Jurkat, Clone E6-1 (cell line): ENCODE measurements around the gene TTC21B. TPM values are rescaled to one million over a fixed set of nuclear protein-coding genes. Genes with fewer than 3 reads are reported as not detected.
"Not testable (repeated sequence)": the region's sequence is repeated elsewhere in the genome, so short reads cannot be mapped to it uniquely, and the experiment has no call there.

Source experiments
- DNase-seq: peaks from one replicate; pipeline ENCODE4 v3.0.0-alpha.2; 2011; ENCODE audit warnings: low read depth, low spot score
- H3K4me3 ChIP-seq: 2 replicates; pipeline ENCODE4 v1.5.1; 2011; ENCODE audit warnings: mild to moderate bottlenecking, low read length, control low read depth, moderate library complexity
- polyA plus RNA-seq: library from polyadenylated mRNA; unstranded; fragments of >200 nt; gene quantifications from one replicate; pipeline ENCODE4 v1.2.1, GENCODE V29; 2012; ENCODE audit warnings: missing spikeins; ENCODE audit not compliant: insufficient read length, insufficient read depth

TTC21B gene
- polyA plus RNA-seq: 17.4 TPM

DNA sequence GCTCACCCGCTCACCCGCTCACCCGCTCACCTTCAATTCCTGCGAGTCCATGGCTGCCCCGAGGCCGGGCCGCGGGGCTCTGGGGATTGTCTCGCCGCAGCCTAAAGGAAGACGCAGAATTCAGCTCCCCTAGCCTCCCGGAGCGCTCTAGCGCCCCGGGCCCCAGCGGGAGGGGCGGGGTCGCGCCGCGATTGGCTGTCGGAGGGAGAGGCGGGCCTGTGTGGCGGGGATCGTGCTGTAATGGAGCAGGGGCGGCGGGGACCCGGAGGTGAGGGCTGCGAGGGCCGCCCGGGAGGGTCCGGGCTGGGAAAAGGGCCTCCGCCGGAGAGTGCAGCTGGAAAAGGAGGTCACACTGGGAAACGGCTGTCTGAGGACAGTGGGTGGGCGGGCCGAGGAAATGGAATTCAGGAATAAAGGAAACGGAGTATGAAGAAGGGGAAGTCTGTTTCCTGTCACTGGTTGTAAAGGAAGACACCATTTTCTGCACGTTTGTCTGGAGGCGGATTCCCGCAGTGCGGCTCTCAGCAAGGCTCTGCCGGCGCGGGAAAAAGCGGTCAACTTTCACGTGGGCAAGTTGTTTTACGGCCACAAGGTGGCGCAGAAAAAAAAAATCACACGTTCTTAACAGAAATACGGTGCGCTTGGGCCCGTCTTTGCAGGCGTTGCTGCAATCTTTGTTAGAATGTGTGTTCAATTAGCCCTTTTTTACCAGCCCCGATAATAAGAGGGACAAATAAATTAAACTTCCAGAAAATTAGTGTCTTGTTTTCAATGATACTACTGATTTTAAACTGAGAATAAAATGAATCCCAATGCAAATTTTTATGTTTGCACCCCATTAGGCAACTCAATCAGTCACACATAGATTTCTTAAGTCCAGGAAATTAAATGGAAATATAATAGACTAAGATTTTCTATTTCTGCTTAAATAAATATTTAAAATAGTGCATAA, at the start of gene TTC21B:
Gene TTC21B (minus strand): TSS at position 122 of the 952 bp plus-strand sequence. CDS start 71 bp downstream, at position 51.
- DNase-seq: peak; percentile 97
- H3K4me3 ChIP-seq: peak within 1 kb of the TSS; percentile 76

DNA sequence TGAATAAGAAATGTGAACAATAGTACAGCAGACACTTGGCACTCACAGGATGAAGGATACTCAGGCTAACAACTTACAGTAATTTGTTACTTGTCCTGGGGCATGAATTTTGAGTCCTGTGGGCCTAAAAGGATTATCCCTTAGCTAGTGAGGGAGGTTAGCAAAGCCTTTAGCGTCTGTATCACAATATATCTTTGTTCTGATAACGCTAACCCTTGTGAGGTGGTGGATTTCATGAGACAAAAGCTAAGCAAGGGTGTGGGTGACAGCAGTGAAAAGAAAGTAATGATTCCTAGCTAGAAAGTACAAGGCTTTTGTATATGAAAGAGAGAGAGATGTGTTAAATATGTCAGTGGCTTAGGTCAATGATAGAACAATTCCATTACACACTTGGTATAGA, 46.8 kb upstream of the TTC21B start:
- DNase-seq: no peak
- no peak overlapping the region for H3K4me3 ChIP-seq

DNA sequence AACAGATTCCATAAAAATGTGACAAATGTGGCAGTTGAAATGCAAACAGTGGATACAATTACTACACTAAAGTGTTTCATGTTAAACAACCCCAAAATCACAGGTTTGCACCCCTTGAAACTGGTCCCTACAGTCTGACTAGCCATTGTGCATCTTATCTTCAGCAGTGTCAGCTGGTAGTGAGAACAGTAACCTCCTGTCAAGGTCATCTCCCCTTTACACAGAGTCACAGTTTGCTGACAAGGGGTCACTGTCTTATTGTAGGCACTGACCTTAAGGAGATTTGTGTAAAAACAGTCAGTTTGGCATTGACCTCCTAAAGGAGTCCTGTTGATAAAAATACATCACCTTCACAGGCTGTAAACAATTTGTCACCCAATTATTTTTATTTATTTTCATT, 37.3 kb upstream of the TTC21B start:
- DNase-seq: no peak
- H3K4me3 ChIP-seq: no peak overlapping the region

DNA sequence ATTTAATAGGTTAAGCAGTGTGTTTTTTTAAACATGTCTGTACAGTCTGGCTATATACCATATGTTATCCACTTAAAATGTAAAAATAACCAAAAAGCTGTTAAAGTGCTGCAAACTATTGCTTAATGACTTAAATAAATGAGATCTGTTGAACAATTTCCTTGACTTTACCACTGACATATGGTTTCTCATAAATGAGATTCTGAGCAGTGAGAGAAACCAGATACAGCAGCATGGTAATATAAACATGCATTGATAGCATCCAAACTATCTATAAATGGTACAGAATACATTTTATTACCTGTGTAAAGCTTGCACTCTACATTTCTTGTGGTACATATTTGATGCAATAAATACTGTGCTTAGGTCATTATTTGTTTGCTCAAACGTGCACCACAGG, 36.3 kb upstream of the TTC21B start:
- no peak overlapping the region for H3K4me3 ChIP-seq
- DNase-seq: no peak

DNA sequence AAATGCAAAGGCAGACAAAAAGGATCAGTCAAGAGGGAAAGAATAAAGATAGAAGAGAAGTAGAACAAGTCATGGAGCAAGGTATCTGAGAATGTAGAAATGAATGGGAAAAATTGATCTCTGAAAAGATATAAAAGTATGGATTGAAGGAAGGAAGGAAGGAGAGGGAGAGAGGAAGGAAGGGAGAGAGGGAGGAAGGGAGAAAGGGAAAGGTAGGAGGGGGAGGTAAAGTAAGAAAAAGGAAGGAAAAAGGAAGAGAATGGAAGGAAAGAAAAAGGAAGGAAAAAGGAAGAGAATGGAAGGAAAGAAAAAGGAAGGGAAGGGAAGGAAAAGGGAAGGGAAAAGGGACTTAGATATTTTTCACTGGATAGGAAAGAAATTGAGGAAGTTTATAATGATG, 31.5 kb upstream of the TTC21B start:
- DNase-seq: no peak

DNA sequence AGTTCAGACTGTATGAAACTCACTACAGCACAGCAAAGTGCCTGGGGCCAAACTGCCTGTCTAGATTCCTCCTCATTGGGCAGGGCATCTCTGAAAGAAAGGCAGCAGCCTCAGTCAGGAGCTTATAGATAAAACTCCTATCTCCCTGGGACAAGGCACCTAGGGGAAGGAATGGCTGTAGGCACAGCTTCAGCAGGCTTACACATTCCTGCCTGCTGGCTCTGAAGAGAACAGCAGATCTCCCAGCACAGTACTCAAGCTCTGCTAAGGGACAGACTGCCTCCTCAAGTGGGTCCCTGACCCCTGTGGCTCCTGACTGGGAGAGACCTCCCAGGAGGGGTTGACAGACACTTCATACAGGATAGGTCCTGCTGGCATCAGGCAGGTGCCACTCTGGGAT, 18.6 kb upstream of the TTC21B start:
- H3K4me3 ChIP-seq, DNase-seq: not testable (repeated sequence)

More for the DNA sequence above, 31.5 kb upstream of the TTC21B start:
- no peak overlapping the region for H3K4me3 ChIP-seq

DNA sequence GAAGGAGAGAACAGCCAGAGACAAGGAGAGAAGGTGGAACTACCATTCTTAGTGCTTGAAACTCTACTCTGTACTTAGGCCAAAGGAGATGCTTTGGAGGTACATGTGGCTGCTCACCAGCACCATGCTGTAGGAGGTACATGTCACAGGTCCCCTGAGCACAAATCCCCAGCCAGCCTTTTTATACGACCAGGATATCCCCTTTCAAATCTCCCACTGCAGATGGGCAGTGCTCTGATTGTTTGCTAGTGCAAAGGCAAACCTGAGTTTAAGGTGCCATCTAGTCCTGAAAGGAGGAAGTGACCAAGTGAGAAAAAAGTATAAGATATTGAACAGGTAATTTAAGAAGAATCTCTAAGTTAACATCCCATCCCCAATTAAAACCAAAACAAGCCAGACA, 17.1 kb upstream of the TTC21B start:
- DNase-seq: no peak
- H3K4me3 ChIP-seq: no peak overlapping the region

DNA sequence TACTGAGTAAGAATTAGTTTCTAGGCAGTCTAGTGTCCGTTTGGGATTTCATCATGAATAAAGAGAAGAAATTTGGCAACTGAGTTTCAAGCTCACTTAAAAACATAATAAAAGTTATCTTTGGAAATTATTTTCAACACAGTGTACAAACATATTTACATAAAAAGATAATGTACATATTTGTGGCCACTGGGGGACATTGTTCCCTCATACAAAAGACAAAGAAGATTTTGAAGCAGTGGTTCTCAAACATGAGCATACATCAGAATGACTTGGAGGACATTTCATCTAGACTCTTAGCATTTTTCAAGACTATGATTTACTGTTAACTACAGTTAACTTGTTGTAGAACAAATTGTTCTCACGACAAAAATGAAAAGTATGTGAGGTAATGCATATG, 15.7 kb upstream of the TTC21B start:
- H3K4me3 ChIP-seq: no peak overlapping the region
- no peak for DNase-seq

DNA sequence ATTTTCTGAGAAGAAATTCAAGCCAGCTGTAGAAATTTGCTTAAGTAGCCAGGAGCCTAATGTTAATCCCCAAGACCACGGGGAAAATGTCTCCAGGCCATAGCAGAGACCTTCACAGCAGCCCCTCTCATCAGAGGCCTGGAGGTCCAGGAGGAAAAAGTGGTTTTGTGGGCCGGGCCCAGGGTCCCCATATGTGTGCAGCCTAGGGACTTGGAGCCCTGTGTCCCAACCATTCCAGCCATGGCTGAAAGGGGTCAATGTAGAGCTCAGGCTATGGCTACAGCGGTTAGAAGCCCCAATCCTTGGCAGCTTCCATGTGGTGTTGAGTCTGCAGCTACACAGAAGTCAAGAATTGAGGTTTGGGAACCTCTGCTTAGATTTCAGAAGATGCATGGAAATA, 14.2 kb upstream of the TTC21B start:
- no peak for DNase-seq
- no peak overlapping the region for H3K4me3 ChIP-seq

DNA sequence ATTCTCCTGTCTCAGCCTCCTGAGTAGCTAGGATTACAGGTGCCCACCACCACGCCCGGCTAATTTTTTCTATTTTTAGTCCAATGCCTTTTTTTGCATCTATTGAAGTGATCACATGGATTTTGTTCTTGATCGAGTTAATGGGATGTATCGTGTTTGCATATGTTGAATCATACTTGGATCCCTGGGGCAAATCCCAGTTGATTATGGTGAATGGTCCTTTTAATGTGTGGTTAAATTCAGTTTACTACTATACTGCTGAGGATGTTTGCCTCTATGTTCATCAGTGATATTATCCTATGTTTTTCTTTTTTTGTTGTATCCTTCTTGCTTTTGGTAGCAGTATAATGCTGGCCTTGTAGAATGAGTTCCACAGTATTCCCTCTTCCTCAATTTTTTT, 8.2 kb upstream of the TTC21B start:
- DNase-seq: no peak
- H3K4me3 ChIP-seq: no peak overlapping the region

DNA sequence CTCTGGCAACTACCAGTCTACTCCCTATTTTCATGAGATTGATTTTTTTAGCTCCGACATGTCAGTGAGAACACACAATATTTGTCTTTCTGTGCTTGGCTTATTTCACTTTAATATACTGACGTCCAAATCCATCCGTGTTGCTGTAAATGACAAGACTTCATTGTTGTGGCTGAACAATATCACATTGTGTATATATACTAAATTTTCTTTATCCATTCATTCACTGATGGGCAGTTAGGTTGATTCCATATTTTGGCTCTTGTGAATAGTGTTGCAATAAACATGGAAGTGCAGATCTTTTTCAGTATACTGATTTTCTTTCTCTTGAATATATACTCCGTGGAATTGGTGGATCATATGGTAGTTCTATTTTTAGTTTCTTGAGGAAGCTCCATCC, 5.8 kb upstream of the TTC21B start:
- DNase-seq: no peak

DNA sequence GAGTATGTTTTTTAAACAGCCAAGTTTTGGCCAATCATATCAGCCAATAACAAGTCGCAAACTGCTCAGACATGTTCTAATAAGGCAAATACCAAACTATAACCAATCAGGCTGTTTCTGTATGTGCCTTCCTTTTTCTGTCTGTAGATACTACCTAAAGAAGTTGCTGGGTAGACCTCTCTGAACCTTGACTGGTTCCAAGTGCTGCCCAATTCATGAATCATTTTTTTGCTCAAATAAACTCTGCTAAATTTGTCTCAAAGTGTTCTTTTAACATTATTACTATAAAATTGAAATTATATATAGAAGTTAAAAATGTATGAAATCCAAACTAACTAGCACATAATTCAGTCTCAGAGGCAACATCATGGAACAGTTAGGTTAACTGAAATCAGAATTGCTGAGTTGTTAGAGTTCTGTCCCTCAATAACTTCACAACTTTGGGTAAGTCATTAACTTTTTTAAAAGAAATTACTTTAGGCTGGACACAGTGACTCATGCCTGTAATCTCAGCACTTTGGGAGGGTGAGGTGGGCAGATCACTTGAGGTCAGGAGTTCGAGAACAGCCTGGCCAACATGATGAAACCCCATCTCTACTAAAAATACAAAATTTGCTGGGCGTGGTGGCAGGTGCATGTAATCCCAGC, 4.9 kb upstream of the TTC21B start:
- no peak for DNase-seq
- no peak overlapping the region for H3K4me3 ChIP-seq

More for the DNA sequence above, 5.8 kb upstream of the TTC21B start:
- H3K4me3 ChIP-seq: no peak overlapping the region

DNA sequence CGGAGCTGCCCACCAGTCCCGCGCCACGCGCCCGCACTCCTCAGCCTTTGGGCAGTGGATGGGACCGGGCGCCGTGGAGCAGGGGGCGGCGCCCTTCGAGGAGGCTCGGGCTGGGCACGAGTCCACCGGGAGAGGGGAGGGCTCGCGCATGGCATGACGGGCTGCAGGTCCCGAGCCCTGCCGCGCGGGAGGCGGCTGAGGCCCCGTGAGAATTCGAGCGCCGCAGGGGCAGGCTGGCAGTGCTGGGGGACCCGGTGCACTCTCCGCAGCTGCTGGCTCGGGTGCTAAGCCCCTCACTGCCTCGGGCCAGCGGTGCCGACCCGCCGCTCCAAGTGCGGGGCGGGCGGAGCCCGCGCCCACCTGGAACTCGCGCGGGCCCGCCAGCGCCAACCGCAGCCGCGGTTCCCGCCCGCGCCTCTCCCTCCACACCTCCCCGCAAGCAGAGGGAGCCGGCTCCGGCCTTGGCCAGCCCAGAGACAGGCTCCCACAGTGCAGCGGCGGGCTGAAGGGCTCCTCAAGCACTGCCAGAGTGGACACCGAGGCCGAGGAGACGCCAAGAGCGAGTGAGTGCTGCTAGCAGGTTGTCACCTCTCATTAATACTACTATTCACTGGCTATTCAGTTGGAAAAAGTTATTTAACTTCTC, 3.6 kb upstream of the TTC21B start:
- H3K4me3 ChIP-seq: no peak overlapping the region
- DNase-seq: no peak

DNA sequence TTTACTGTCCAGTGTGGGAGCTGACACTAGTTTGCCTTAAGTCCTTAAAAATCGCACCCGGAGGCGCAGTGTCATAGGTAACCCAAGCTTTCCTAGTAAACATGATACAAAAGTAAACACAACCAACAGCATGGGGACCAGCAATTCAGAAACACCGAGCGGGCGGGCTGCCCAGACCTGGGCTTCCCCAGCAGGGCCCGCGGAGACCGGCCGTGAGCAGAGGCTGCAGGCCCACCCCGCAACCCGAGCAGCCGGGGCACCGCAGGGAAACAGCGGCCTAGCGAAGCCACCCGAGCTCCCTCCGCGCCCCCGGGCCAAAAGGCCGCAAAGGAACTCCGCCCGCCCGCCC, 296 bp downstream of the TTC21B start:
- H3K4me3 ChIP-seq: peak overlapping the region; percentile 76
- DNase-seq: peak; percentile 16

DNA sequence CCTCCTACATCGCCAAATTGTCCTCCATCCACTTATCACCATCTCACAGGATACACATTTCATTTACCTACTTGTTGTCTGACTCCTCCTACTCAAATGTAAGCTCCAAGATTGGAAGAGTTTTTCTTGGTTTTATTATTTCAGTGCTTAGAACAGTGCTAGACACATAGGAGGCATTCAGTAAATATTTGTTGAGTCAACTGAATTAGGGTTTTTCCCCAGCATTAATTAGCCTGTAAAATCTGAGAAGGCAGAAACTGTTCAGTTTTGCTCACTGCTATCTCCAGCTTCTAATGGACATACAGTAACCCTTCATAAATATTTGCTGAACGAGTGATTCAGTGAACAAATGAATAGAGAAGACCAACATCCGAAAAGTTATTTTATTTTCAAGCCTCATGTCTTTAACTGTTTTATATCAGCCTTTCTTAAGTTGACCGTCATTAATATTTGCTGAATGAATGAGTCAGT, 800 bp downstream of the TTC21B start:
- DNase-seq: no peak
- H3K4me3 ChIP-seq: peak overlapping the region; percentile 76

DNA sequence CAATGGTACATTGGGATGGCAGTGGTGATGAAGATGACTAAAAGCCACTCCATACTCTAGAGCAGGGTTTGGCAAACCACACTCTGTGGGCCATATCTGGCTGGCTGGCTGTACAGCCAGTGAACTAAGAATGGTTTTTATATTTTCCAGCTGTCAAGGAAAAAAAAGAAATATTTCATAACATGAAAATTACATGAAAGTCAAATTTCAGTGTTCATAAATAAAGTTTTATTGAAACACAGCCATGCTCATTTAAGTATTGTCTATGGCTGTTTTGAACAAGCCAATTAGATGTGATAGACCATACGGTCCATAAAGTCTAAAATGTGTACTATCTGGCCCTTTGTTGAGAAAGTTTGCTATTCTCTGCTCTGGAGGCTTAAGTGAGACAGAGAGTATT, 1.5 kb downstream of the TTC21B start:
- no peak overlapping the region for H3K4me3 ChIP-seq
- no peak for DNase-seq

DNA sequence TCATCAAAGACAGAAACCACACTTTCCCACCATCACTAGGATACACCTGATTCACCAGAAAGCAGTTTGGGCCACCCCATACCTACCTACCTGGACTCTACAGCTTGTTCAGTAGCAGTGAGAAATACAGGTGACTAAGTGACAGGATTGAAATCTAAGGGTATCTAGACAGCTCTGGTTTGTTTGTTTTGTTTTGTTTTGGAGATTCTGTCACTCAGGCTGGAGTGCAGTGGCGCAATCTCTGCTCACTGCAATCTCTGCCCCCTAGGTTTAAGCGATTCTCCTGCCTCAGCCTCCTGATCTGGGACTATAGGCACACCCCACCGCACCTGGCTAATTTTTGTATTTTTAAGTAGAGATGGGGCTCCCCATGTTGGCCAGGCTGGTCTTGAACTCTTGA, 3.1 kb downstream of the TTC21B start:
- no peak overlapping the region for H3K4me3 ChIP-seq
- no peak for DNase-seq

DNA sequence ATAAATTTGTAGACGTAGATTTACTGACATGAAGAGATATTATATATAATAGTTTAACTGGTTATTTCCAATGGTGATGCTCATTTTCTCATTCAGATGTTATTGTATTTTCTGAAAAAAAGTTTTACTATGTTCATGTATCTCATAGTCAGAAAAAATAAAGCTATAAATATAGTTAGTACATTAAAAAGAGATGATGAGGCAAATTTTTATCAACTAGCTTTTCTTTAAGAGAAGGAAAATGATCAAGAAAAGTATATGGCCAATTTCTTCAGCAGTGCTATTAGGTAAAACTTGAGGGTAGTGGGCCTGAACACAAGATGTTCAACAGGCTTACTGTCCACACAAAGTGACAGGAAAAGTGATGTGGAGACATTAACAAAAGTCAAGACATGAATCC, 11.7 kb downstream of the TTC21B start:
- no peak for DNase-seq

DNA sequence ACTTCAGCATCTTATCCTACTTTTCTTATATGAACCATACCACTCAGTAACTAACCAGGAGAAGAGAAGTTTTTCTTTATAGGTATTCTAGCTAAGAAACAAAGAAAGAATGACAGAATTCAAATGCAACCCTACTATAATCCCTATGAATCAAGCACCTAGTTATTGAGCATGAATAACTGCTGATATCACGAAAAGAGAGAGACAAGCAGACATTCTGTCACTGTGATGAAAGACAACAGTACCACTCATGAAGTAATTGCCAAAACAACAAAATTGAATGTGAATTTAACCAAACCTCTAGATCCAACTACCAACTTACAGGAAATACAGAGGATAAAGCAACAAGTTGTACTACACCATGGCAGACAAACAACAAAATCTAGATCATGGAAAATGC, 15.3 kb downstream of the TTC21B start:
- DNase-seq: no peak
- H3K4me3 ChIP-seq: no peak overlapping the region

More for the DNA sequence above, 11.7 kb downstream of the TTC21B start:
- H3K4me3 ChIP-seq: no peak overlapping the region
